Stimulated activated CD4-positive, alpha-beta T cell treated with anti-CD3 and anti-CD28 coated beads, Interleukin-2, amount 100 ng/mL, for 24 hours (primary cell): ENCODE results near the gene PLCH1.

ENCODE experiments used
- DNase-seq, 2 donors: peaks; one replicate each; pipeline ENCODE4 v3.0.0-alpha.2; 2020

The PLCH1 gene

DNA sequence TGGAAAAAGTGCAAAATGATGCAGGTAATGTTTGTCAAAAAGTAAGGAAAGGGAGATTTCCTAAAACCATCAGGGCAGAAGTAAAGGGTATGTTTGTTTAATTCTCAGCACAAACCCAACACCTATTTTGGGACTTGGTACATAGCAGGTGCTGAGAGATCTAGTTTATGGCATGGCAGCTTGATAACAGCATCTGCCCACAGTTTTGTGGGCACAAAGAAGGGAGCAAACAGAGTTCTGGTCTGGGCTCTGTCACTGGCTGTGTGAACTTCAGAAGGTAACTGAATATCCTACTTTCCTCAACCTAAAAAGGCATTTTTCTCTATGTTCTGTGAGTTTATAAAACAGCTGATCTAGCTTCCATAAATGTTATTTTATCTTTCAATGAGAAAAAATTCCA lies 141.6 kb downstream of the PLCH1 start:
- DNase-seq = no peak

- DNase-seq = no peak
These were observed 142.6 kb downstream of the PLCH1 start for GRCh38 chr3:155602307-155602706.

DNA sequence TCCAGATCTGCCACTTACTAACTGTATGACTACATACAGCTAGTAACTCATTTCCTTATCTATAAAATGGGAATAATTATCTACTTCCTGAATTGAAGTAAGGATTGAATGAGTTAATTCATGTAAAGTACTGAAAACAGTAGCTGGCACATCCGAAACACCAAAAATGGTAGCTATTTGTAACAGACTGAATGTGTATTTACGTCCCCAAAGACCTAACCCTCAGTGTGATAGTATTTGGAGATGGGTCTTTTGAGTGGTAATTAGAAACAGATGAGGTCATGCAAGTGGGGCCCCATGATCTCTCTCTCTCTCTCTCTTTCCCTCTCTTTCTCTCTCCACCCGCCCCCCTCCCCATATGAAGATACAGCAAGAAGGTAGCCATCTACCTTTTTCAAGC lies 146.2 kb downstream of the PLCH1 start:
- DNase-seq = no peak

DNA sequence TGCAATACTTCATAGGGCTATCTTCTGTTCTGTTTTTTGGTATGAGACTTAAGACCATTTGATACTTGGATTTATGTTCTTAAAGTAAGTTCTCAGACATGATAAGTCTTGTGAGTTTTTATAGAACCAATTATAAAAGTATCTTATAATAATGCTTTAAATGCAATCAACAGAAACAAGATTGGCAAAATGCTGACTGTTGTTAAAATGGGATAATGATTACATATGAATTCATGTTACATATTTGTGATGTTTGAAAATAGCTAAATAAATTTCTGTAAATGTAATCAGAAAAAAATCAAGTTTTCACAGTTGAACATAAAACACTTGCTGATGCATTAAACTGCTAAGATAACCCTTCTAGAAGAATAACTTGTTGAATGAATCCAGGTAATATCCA lies 148.3 kb downstream of the PLCH1 start:
- DNase-seq = no peak

DNA sequence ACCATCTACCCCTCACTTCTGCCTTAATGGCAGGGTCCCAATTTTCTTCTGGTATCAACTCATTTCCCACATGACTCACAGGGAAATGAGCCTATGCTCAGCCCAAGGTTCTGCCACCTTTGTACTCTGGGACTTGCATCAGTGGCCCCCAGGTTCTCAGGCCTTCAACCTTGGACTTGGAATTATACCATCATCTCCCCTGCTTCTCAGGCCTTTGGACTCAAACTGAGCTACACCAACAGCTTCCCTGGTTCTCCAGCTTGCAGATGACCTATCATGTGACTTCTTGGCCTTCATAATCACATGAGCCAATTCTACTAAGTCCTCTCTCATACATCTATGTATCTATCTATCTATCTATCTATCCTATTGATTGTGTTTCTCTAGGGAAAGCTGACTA lies 149.5 kb downstream of the PLCH1 start:
- DNase-seq = no peak

DNA sequence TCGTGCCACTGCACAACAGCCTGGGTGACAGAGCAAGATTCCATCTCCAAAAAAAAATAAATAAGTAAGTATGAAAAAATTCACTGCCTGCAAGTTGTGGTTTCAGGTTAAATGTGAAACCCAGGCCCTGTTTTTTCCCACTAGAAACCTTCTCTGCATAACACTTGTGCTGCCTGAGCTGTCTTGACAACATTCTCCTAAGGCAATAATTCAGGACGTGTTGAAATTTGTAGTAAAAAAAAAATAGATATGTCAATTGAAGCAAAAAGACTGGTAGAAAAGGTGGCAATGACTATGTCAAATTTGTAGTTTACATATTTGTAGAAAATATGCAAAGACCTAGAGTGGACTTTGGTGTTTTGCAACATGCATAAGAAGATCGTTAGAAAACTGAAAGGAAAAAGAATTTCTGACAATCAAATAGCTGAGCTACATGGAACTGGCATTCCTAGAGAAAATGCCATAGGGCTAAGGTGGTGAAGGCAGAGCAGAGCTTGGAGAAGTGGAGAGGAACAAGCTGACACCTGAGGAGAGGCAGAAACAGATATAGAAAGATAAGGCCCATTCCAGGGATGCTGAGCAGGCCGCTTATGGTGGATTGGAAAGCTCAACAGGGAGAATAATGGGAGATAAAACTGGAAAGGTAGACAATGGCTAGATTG lies 150.2 kb downstream of the PLCH1 start:
- DNase-seq = no peak

GRCh38 chr3:155587581-155587980 lies 157.3 kb downstream of the PLCH1 start:
- DNase-seq = no peak

DNA sequence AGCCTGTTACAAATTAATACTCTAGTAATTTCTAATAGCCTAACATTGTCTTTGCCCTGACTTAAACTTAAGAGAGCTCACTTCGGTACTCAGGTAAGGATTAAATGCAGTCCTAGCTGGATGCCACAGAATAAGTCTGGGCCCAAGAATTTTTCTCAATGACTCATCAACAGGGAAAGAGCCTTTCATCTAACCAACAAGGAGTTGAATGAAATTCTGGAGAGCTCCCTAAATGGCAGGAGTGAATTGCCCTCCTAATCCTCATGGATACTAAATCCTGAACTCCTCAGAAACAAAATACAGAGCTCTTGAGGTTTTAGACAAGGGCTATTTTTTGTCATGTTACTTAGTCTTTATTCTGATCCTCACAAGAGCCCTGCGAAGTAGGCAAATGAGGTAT lies 159.5 kb downstream of the PLCH1 start:
- no peak for DNase-seq

- DNase-seq = peak in 1 of 2 donors; percentile 4
These were observed 163.3 kb downstream of the PLCH1 start for GRCh38 chr3:155581579-155581978.

DNA sequence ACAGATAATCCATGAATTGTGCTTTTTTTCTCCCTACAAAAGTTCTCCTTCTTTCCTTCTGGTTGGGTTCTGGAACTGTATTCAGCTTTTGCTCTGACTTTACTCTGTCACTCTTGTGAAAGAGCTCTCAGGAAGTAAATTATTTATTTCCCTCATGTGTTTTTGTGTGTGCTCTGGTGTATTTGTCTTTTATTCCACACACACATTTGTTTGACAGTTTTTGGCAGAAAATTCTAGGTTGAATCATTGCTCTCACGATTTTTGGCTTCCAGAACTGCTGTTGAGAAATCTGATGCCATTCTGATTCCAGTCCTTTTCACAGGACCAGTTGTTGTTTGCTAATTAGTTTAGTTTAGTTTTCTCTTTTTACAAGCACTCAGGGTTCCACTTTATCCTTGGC lies 172.8 kb downstream of the PLCH1 start:
- DNase-seq = no peak

GRCh38 chr3:155568295-155568694 lies 176.6 kb downstream of the PLCH1 start:
- no peak for DNase-seq

GRCh38 chr3:155560594-155560993 lies 184.3 kb downstream of the PLCH1 start:
- no peak for DNase-seq

GRCh38 chr3:155560135-155560534 lies 184.7 kb downstream of the PLCH1 start:
- no peak for DNase-seq

- no peak for DNase-seq
These were observed 188.3 kb downstream of the PLCH1 start for GRCh38 chr3:155556531-155556930.

GRCh38 chr3:155555479-155556060 lies 189.3 kb downstream of the PLCH1 start:
- no peak for DNase-seq

GRCh38 chr3:155554777-155555451 lies 190.0 kb downstream of the PLCH1 start:
- DNase-seq = no peak

- no peak for DNase-seq
These were observed 191.1 kb downstream of the PLCH1 start for GRCh38 chr3:155553780-155554179.

DNA sequence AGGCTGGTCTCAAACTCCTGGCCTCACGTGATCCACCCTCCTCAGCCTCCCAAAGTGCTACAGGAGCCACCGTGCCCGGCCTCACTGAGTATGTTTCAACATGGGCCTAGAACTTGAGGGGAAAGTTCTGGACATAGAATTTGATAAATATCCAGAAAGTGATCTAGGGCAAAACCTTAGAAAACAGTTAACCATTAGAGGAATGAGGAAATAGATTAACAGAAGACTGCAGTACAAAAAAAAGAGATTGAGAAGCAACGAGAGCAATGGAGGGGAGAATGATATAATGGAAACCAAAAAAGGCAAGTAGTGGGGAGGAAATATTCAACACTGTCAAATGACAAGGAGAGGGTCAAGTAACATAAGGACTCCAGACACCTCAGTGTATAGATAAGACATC lies 191.5 kb downstream of the PLCH1 start:
- DNase-seq = no peak

- DNase-seq = no peak
These were observed 194.5 kb downstream of the PLCH1 start for GRCh38 chr3:155550391-155550790.

- no peak for DNase-seq
These were observed 195.8 kb downstream of the PLCH1 start for GRCh38 chr3:155549087-155549486.

- DNase-seq = no peak
These were observed 196.7 kb downstream of the PLCH1 start for GRCh38 chr3:155548195-155548594.

DNA sequence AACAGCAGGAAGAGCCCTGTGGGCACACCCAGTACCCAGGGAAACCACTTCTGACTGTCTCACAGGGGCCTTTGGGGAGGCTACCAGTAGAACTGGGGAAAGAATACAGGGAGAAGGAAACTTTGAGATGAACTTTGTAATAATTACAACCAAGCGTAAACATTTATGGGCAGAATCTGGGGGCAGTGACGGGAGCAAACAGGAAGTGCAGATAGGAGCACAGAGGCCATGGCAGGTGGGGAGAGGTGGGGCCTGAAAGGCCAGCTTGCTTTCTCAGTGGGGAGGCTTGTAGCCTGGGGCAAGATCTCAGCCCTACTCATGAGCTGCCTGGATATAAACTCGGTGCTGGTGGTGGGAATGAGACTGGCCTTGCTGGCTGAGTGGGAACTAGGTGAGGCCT lies 209.8 kb downstream of the PLCH1 start:
- DNase-seq = no peak

DNA sequence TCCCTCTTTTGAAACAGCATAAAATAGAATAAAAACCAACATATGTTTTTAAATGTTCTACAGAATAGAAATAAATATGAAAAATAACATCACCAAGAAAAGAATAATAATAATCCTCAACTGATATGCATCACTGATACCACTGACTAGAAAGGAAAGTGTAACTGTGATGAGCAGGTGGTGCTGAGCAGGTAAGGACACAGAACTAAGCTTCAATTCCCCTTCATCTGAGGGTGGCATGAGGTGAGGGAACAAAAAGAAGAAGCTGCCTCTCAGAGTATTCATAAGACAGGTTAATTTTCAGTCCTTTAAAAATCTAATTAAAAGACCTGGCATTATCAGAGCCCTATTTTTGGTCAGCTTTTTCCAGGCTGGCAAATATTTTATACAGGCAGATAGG lies 216.3 kb downstream of the PLCH1 start:
- no peak for DNase-seq

- DNase-seq = no peak
These were observed 219.5 kb downstream of the PLCH1 start for GRCh38 chr3:155525324-155525833.
